Stimulated activated CD8-positive, alpha-beta memory T cell treated with anti-CD3 and anti-CD28 coated beads, Interleukin-15, amount 100 ng/mL, for 48 hours (primary cell): Measurements from ENCODE around the gene SLC25A22.

Experiments
- DNase-seq, 2 donors: peaks; one replicate each; pipeline ENCODE4 v3.0.0-alpha.2; 2020; ENCODE audit warnings: low read depth in 2 of 2

The SLC25A22 gene

GRCh38 chr11:803770-804598 is 5.9 kb upstream of the SLC25A22 start:
- no peak for DNase-seq

GRCh38 chr11:803467-803742 is 5.3 kb upstream of the SLC25A22 start:
- DNase-seq, result no peak

GRCh38 chr11:802693-803466 is 4.8 kb upstream of the SLC25A22 start:
- no peak for DNase-seq

GRCh38 chr11:802018-802617 is 4.0 kb upstream of the SLC25A22 start:
- DNase-seq, result no peak

- no peak for DNase-seq
Observed at GRCh38 chr11:801097-801780, 3.2 kb upstream of the SLC25A22 start.

GRCh38 chr11:800473-800872 is 2.4 kb upstream of the SLC25A22 start:
- no peak for DNase-seq

GRCh38 chr11:799641-800316 is 1.7 kb upstream of the SLC25A22 start:
- DNase-seq, result no peak

GRCh38 chr11:797296-798092 is 587 bp downstream of the SLC25A22 start:
- DNase-seq, result peak; percentile 76 to 79

- no peak for DNase-seq
Observed at GRCh38 chr11:796565-797295, 1.4 kb downstream of the SLC25A22 start.

- DNase-seq, result peak; percentile 84 to 90
Observed at GRCh38 chr11:795634-796564, 2.2 kb downstream of the SLC25A22 start.

GRCh38 chr11:794766-795633 is 3.1 kb downstream of the SLC25A22 start:
- no peak for DNase-seq

- no peak for DNase-seq
Observed at GRCh38 chr11:794013-794765, 3.9 kb downstream of the SLC25A22 start.

GRCh38 chr11:793556-793955 is 4.5 kb downstream of the SLC25A22 start:
- no peak for DNase-seq

GRCh38 chr11:792873-793272 is 5.2 kb downstream of the SLC25A22 start:
- DNase-seq, result no peak

- no peak for DNase-seq
Observed at GRCh38 chr11:792535-792821, 5.6 kb downstream of the SLC25A22 start.

GRCh38 chr11:791658-792534 is 6.2 kb downstream of the SLC25A22 start:
- DNase-seq, result no peak
